H9 (cell line): ENCODE results near the gene COPG1. TPM values are rescaled to one million over a fixed set of nuclear protein-coding genes. Genes with fewer than 3 reads are reported as not detected.

Experiments
- DNase-seq: peaks from one replicate; pipeline ENCODE4 v3.0.0-alpha.2; 2017
- H2AFZ ChIP-seq: one replicate; pipeline ENCODE4 v1.6.1; 2013; ENCODE audit warnings: mild to moderate bottlenecking, low read length, control low read depth, moderate library complexity
- H2AK5ac ChIP-seq: 2 replicates; pipeline ENCODE4 v1.6.1; 2013; ENCODE audit warnings: low read length, control low read depth, mixed read lengths; ENCODE audit not compliant: insufficient read length
- H2BK120ac ChIP-seq: one replicate; pipeline ENCODE4 v1.6.1; 2013; ENCODE audit warnings: low read depth, mild to moderate bottlenecking, low read length, control low read depth, inconsistent platforms; ENCODE audit not compliant: poor library complexity, severe bottlenecking
- H2BK12ac ChIP-seq: 2 replicates; pipeline ENCODE4 v1.6.1; 2013; ENCODE audit warnings: low read length, control low read depth, mixed read lengths, low read depth; ENCODE audit not compliant: insufficient read length
- H2BK15ac ChIP-seq: 2 replicates; pipeline ENCODE4 v1.6.1; 2013; ENCODE audit warnings: low read depth, low read length, control low read depth
- H2BK20ac ChIP-seq: one replicate; pipeline ENCODE4 v1.6.1; 2013; ENCODE audit warnings: low read depth, mild to moderate bottlenecking, low read length, control low read depth, inconsistent platforms; ENCODE audit not compliant: poor library complexity, severe bottlenecking
- H2BK5ac ChIP-seq: 2 replicates; pipeline ENCODE4 v1.6.1; 2013; ENCODE audit warnings: low read length, control low read depth, mixed read lengths; ENCODE audit not compliant: insufficient read length
- H3K14ac ChIP-seq: 2 replicates; pipeline ENCODE4 v1.6.1; 2013; ENCODE audit warnings: low read length, control low read depth; ENCODE audit not compliant: insufficient read depth
- H3K18ac ChIP-seq: 2 replicates; pipeline ENCODE4 v1.6.1; 2013; ENCODE audit warnings: low read depth, mild to moderate bottlenecking, mixed read lengths, low read length, control low read depth; ENCODE audit not compliant: insufficient read length
- H3K23ac ChIP-seq: 2 replicates; pipeline ENCODE4 v1.6.1; 2013; ENCODE audit warnings: low read length, control low read depth, mixed read lengths, low read depth; ENCODE audit not compliant: insufficient read length
- H3K23me2 ChIP-seq: 2 replicates; pipeline ENCODE4 v1.6.1; 2013; ENCODE audit warnings: low read depth, mild to moderate bottlenecking, mixed read lengths, low read length, control low read depth; ENCODE audit not compliant: insufficient read length, poor library complexity, severe bottlenecking
- H3K27ac ChIP-seq: 2 replicates; pipeline ENCODE4 v1.5.1; 2013; ENCODE audit warnings: low read length, control low read depth, mixed read lengths, low read depth; ENCODE audit not compliant: insufficient read length
- H3K27me3 ChIP-seq: 2 replicates; pipeline ENCODE4 v1.6.1; 2013; ENCODE audit warnings: low read length, control low read depth, inconsistent platforms; ENCODE audit not compliant: insufficient read depth
- H3K4ac ChIP-seq: 2 replicates; pipeline ENCODE4 v1.6.1; 2013; ENCODE audit warnings: low read depth, mild to moderate bottlenecking, control low read depth, inconsistent platforms, low read length, moderate library complexity
- H3K4me1 ChIP-seq: 2 replicates; pipeline ENCODE4 v1.6.1; 2013; ENCODE audit warnings: low read length, control low read depth, inconsistent platforms; ENCODE audit not compliant: insufficient read depth
- H3K4me2 ChIP-seq: 2 replicates; pipeline ENCODE4 v1.6.1; 2013; ENCODE audit warnings: low read length, control low read depth, mixed read lengths; ENCODE audit not compliant: insufficient read length, insufficient read depth
- H3K56ac ChIP-seq: 2 replicates; pipeline ENCODE4 v1.6.1; 2013; ENCODE audit warnings: low read depth, mild to moderate bottlenecking, mixed read lengths, low read length, control low read depth; ENCODE audit not compliant: insufficient read length
- H3K79me1 ChIP-seq: 2 replicates; pipeline ENCODE4 v1.6.1; 2013; ENCODE audit warnings: low read depth, mild to moderate bottlenecking, moderate library complexity, low read length, control low read depth, inconsistent platforms; ENCODE audit not compliant: insufficient read depth, poor library complexity, severe bottlenecking
- H3K79me2 ChIP-seq: 2 replicates; pipeline ENCODE4 v1.6.1; 2013; ENCODE audit warnings: low read length, control low read depth, inconsistent platforms; ENCODE audit not compliant: insufficient read depth
- H3K9ac ChIP-seq: 2 replicates; pipeline ENCODE4 v1.6.1; 2013; ENCODE audit warnings: low read length, control low read depth, mixed read lengths; ENCODE audit not compliant: insufficient read length; ENCODE audit errors: extremely low read depth
- H3K9me3 ChIP-seq: one replicate; pipeline ENCODE4 v1.6.1; 2013; ENCODE audit warnings: low read depth, low read length, inconsistent platforms; ENCODE audit not compliant: control insufficient read depth
- H3T11ph ChIP-seq: one replicate; pipeline ENCODE4 v1.6.1; 2013; ENCODE audit warnings: mild to moderate bottlenecking, low read length, control low read depth, inconsistent platforms
- H4K20me1 ChIP-seq: one replicate; pipeline ENCODE4 v1.6.1; 2013; ENCODE audit not compliant: control insufficient read depth, insufficient read length, insufficient read depth
- H4K5ac ChIP-seq: 2 replicates; pipeline ENCODE4 v1.6.1; 2013; ENCODE audit warnings: low read depth, mild to moderate bottlenecking, mixed read lengths, low read length, control low read depth; ENCODE audit not compliant: insufficient read length
- H4K8ac ChIP-seq: replicated peaks from 2 replicates; pipeline ENCODE4 v1.6.1; 2013; ENCODE audit warnings: low read length, control low read depth, mixed read lengths, low read depth; ENCODE audit not compliant: insufficient read length
- H4K91ac ChIP-seq: 2 replicates; pipeline ENCODE4 v1.6.1; 2013; ENCODE audit warnings: low read depth, mild to moderate bottlenecking, moderate library complexity, mixed read lengths, low read length, control low read depth; ENCODE audit not compliant: insufficient read length
- H3K27ac Mint-ChIP-seq, 3 experiments: 2 replicates in 2 of 3; 3 replicates in 1 of 3; pipeline ENCODE4 v1.8.0; 2020 to 2021; ENCODE audit warnings: mixed read lengths in 3 of 3, mild to moderate bottlenecking in 1 of 3, moderate library complexity in 1 of 3
- H3K27me3 Mint-ChIP-seq: 2 replicates; pipeline ENCODE4 v1.8.0; 2021; ENCODE audit warnings: low read depth, mild to moderate bottlenecking, moderate library complexity, mixed read lengths
- H3K36me3 Mint-ChIP-seq, 3 experiments: 2 replicates in 2 of 3; 3 replicates in 1 of 3; pipeline ENCODE4 v1.8.0; 2020 to 2021; ENCODE audit warnings: low read depth in 3 of 3, mixed read lengths in 3 of 3; ENCODE audit not compliant: insufficient read depth in 1 of 3
- H3K4me1 Mint-ChIP-seq, 2 experiments: 2 replicates each; pipeline ENCODE4 v1.8.0; 2020; ENCODE audit warnings: mixed read lengths in 2 of 2
- H3K4me3 Mint-ChIP-seq, 2 experiments: 2 replicates in 1 of 2; 3 replicates in 1 of 2; pipeline ENCODE4 v1.8.0; 2020 to 2021; ENCODE audit warnings: mild to moderate bottlenecking in 2 of 2, mixed read lengths in 2 of 2, moderate library complexity in 1 of 2
- H3K9me3 Mint-ChIP-seq, 2 experiments: 2 replicates in 1 of 2; 3 replicates in 1 of 2; pipeline ENCODE4 v1.8.0; 2020; ENCODE audit warnings: mild to moderate bottlenecking in 2 of 2, mixed read lengths in 2 of 2, moderate library complexity in 1 of 2
- CTCF ChIP-seq: fragments of 200-600 bp; sonication (generic); conservative IDR thresholded peaks from 3 replicates; pipeline ENCODE4 v1.8.0; 2021; ENCODE audit warnings: antibody characterized with exemption, mild to moderate bottlenecking
- WGBS: extraction: QIAGEN DNeasy Blood & Tissue Kit; methylation state at CpG from one replicate; pipeline ENCODE4 v1.1.7; 2013; ENCODE audit warnings: missing lambda C conversion rate, low lambda C conversion rate, mixed read lengths; ENCODE audit not compliant: insufficient read length; ENCODE audit errors: extremely low coverage; 5-methylcytosine and 5-hydroxymethylcytosine counted together
- total RNA-seq: library from RNA; stranded (reverse); gene quantifications from 2 replicates; pipeline ENCODE4 v1.2.1, GENCODE V29; 2021

COPG1 gene
- total RNA-seq, 1 experiment from 2014 or later: 147 TPM

- no peaks in the 10 kb centered on the region for H3K9me3 Mint-ChIP-seq
- H3K23me2 ChIP-seq: no peaks in the 10 kb centered on the region
- no peak overlapping the region for H2AK5ac ChIP-seq
- no peaks in the 10 kb centered on the region for H3K4me1 Mint-ChIP-seq
- H3T11ph ChIP-seq: no peak overlapping the region
- H4K8ac ChIP-seq: no peak overlapping the region
- no peak overlapping the region; a peak in 1 of 7 replicates for H3K27ac Mint-ChIP-seq
- no peaks in the 10 kb centered on the region for H3K36me3 Mint-ChIP-seq
- no peak for DNase-seq
- H3K79me2 ChIP-seq: no peaks in the 10 kb centered on the region
- H2BK12ac ChIP-seq: no peak overlapping the region
- H3K4me3 Mint-ChIP-seq: no peak overlapping the region
- no peak for TF ChIP-seq CTCF
- no peak overlapping the region for H2BK120ac ChIP-seq
- H3K4ac ChIP-seq: no peak overlapping the region
- no peak overlapping the region for H3K9ac ChIP-seq
- H3K27ac ChIP-seq: no peak overlapping the region
- H2BK20ac ChIP-seq: no peak overlapping the region
- no peak overlapping the region for H3K56ac ChIP-seq
- H4K5ac ChIP-seq: no peak overlapping the region
- H3K23ac ChIP-seq: no peak overlapping the region
- no peaks in the 10 kb centered on the region for H3K27me3 Mint-ChIP-seq
- no peaks in the 10 kb centered on the region for H3K9me3 ChIP-seq
- no peaks in the 10 kb centered on the region for H3K27me3 ChIP-seq
- no peaks in the 10 kb centered on the region for H3K4me1 ChIP-seq
- no peak overlapping the region for H2BK5ac ChIP-seq
- H4K20me1 ChIP-seq: no peaks in the 10 kb centered on the region
- no peak overlapping the region for H3K18ac ChIP-seq
- no peak overlapping the region for H4K91ac ChIP-seq
- H3K14ac ChIP-seq: no peak overlapping the region
- WGBS: no CpG with 5 or more reads among the region's 1 CpG
- H2AFZ ChIP-seq: no peak overlapping the region
- H2BK15ac ChIP-seq: no peak overlapping the region
- no peaks in the 10 kb centered on the region for H3K79me1 ChIP-seq
- H3K4me2 ChIP-seq: no peak overlapping the region
These were observed 38.1 kb upstream of the COPG1 start for GRCh38 chr3:129211345-129211744.
